Chondrocyte (in vitro differentiated cells): ENCODE measurements around the gene DDIAS. TPM values are rescaled to one million over a fixed set of nuclear protein-coding genes. Genes with fewer than 3 reads are reported as not detected.
"Not testable (repeated sequence)": the region's sequence is repeated elsewhere in the genome, so short reads cannot be mapped to it uniquely, and the experiment has no call there.

Source experiments
- DNase-seq: peaks from one replicate; pipeline ENCODE4 v3.0.0; 2021; ENCODE audit warnings: mixed read lengths, low spot score
- H3K27ac Mint-ChIP-seq: one replicate; pipeline ENCODE4 v1.8.0; 2021; ENCODE audit warnings: mild to moderate bottlenecking, moderate library complexity, mixed read lengths; ENCODE audit not compliant: unreplicated experiment
- H3K27me3 Mint-ChIP-seq: 2 replicates; pipeline ENCODE4 v1.8.0; 2021; ENCODE audit warnings: low read depth, mixed read lengths
- H3K36me3 Mint-ChIP-seq: 2 replicates; pipeline ENCODE4 v1.8.0; 2021; ENCODE audit warnings: low read depth, mixed read lengths
- H3K4me1 Mint-ChIP-seq: 2 replicates; pipeline ENCODE4 v1.8.0; 2021; ENCODE audit warnings: low read depth, mild to moderate bottlenecking, mixed read lengths
- H3K4me3 Mint-ChIP-seq: one replicate; pipeline ENCODE4 v1.8.0; 2021; ENCODE audit warnings: mild to moderate bottlenecking, moderate library complexity, mixed read lengths; ENCODE audit not compliant: unreplicated experiment
- H3K9me3 Mint-ChIP-seq: 2 replicates; pipeline ENCODE4 v1.8.0; 2021; ENCODE audit warnings: low read depth, mixed read lengths
- CTCF ChIP-seq: fragments of 200-600 bp; sonication (generic); IDR thresholded peaks from 2 replicates; pipeline ENCODE4 v1.5.0; 2021; ENCODE audit warnings: antibody characterized with exemption, mild to moderate bottlenecking, moderate library complexity
- total RNA-seq: library from RNA; stranded (reverse); gene quantifications from 3 replicates; pipeline ENCODE4 v1.2.1, GENCODE V29; 2021

The DDIAS gene
- total RNA-seq, 1 donor from 2014 or later = 1.8 TPM

- Mint-ChIP-seq H3K4me1 (no peaks in the 10 kb centered on the region), H3K4me3 (no peak overlapping the region), H3K27me3 (no peaks in the 10 kb centered on the region), H3K36me3 (no peaks in the 10 kb centered on the region), H3K9me3 (peaks cover 4% of the 10 kb centered on the region), H3K27ac (no peak overlapping the region)
- DNase-seq = no peak
- TF ChIP-seq CTCF = no peak
Observed at GRCh38 chr11:82967381-82967780, 65.8 kb downstream of the DDIAS start.

GRCh38 chr11:82969811-82970210 is 68.3 kb downstream of the DDIAS start:
- no peaks in the 10 kb centered on the region for H3K9me3 Mint-ChIP-seq
- H3K4me3 Mint-ChIP-seq = no peak overlapping the region

GRCh38 chr11:82970507-82971083 is 69.1 kb downstream of the DDIAS start:
- H3K4me1 Mint-ChIP-seq, H3K27me3 Mint-ChIP-seq, H3K36me3 Mint-ChIP-seq, H3K27ac Mint-ChIP-seq, H3K4me3 Mint-ChIP-seq, H3K9me3 Mint-ChIP-seq, DNase-seq: not testable (repeated sequence)

More at GRCh38 chr11:82969811-82970210, 68.3 kb downstream of the DDIAS start:
- no peak overlapping the region for H3K27ac Mint-ChIP-seq
- H3K4me1 Mint-ChIP-seq = no peaks in the 10 kb centered on the region
- H3K36me3 Mint-ChIP-seq = peaks cover 1% of the 10 kb centered on the region
- no peaks in the 10 kb centered on the region for H3K27me3 Mint-ChIP-seq
- no peak for TF ChIP-seq CTCF
- DNase-seq = no peak

GRCh38 chr11:82971519-82971946 is 70.0 kb downstream of the DDIAS start:
- H3K4me1 Mint-ChIP-seq, H3K36me3 Mint-ChIP-seq, H3K9me3 Mint-ChIP-seq, H3K27me3 Mint-ChIP-seq, H3K27ac Mint-ChIP-seq, DNase-seq, H3K4me3 Mint-ChIP-seq: not testable (repeated sequence)

- no peak overlapping the region for H3K27ac Mint-ChIP-seq
- H3K36me3 Mint-ChIP-seq = peaks cover 4% of the 10 kb centered on the region
- no peak for DNase-seq
- no peaks in the 10 kb centered on the region for H3K27me3 Mint-ChIP-seq
- TF ChIP-seq CTCF = no peak
- H3K4me1 Mint-ChIP-seq = peaks cover 4% of the 10 kb centered on the region
- H3K4me3 Mint-ChIP-seq = no peak overlapping the region
- H3K9me3 Mint-ChIP-seq = no peaks in the 10 kb centered on the region
Observed at GRCh38 chr11:82972103-82972502, 70.6 kb downstream of the DDIAS start.

- no peak for DNase-seq
- H3K27me3 Mint-ChIP-seq = no peaks in the 10 kb centered on the region
- peaks cover 20% of the 10 kb centered on the region for H3K4me1 Mint-ChIP-seq
- H3K4me3 Mint-ChIP-seq = no peak overlapping the region
- H3K9me3 Mint-ChIP-seq = no peaks in the 10 kb centered on the region
- H3K36me3 Mint-ChIP-seq = peaks cover 7% of the 10 kb centered on the region
- no peak for TF ChIP-seq CTCF
- no peak overlapping the region for H3K27ac Mint-ChIP-seq
Observed at GRCh38 chr11:82974135-82974534, 72.6 kb downstream of the DDIAS start.
